ENCODE data around the gene KCNN1. TPM values are rescaled to one million over a fixed set of nuclear protein-coding genes. Genes with fewer than 3 reads are reported as not detected.

KCNN1 gene
- total and polyA plus RNA-seq, 10 donors: 0.03 to 0.10 (median 0.04) TPM; not detected in 7

DNA sequence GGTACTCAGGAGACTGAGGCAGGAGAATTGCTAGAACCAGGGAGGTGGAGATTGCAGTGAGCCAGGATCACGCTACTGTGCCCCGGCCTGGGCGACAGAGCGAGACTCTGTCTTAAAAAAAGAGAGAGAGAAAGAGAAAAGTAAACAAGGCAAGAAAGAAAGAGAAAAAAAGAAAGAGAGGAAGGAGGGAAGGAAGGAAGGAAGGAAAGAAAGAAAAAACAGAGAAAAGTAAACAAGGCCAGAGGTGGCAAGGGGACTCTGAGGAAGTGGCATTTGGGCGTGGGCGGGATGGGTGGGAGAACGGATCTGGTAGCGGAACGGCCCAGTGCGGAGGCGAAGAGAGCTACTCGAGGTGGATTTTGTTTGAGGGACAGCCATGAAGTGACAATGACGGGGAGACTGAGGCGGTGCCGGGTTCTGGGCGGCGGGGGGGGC, 33.6 kb downstream of the KCNN1 start:
- no peak for DNase-seq
- Histone ChIP-seq H3K36me3 (peaks cover 0 to 20% (median 0%) of the 10 kb centered on the region in 6 donors), H3K27me3 (replicated peaks in 1 of 7) (no peaks in the 10 kb centered on the region), H3K4me3 (peak overlapping the region in 7 of 8 donors; percentile 66 to 94 (median 77)), H3K27ac (peak overlapping the region; percentile 87 to 98 (median 94)), H3K9me3 (no peaks in the 10 kb centered on the region), H3K4me1 (peaks cover 16 to 68% (median 45%) of the 10 kb centered on the region in 6 donors)
- intact Hi-C loops (cut with DNase I; ENCODE audit: low total_unique reads): no loop called here
- WGBS, 5 donors: 14 to 18% (median 15%) methylated on average over 15 to 17 of the region's 17 CpGs
- TF ChIP-seq, protein P1, sequence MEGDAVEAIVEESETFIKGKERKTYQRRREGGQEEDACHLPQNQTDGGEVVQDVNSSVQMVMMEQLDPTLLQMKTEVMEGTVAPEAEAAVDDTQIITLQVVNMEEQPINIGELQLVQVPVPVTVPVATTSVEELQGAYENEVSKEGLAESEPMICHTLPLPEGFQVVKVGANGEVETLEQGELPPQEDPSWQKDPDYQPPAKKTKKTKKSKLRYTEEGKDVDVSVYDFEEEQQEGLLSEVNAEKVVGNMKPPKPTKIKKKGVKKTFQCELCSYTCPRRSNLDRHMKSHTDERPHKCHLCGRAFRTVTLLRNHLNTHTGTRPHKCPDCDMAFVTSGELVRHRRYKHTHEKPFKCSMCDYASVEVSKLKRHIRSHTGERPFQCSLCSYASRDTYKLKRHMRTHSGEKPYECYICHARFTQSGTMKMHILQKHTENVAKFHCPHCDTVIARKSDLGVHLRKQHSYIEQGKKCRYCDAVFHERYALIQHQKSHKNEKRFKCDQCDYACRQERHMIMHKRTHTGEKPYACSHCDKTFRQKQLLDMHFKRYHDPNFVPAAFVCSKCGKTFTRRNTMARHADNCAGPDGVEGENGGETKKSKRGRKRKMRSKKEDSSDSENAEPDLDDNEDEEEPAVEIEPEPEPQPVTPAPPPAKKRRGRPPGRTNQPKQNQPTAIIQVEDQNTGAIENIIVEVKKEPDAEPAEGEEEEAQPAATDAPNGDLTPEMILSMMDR (IDR thresholded peaks at IDR 0.05 in 8 of 11, conservative IDR thresholded peaks at IDR 0.05 in 3 of 11): no peak
- TF ChIP-seq POLR2A (IDR thresholded peaks at IDR 0.05): no peak
- TF ChIP-seq POLR2AphosphoS5 (IDR thresholded peaks at IDR 0.05): no peak

DNA sequence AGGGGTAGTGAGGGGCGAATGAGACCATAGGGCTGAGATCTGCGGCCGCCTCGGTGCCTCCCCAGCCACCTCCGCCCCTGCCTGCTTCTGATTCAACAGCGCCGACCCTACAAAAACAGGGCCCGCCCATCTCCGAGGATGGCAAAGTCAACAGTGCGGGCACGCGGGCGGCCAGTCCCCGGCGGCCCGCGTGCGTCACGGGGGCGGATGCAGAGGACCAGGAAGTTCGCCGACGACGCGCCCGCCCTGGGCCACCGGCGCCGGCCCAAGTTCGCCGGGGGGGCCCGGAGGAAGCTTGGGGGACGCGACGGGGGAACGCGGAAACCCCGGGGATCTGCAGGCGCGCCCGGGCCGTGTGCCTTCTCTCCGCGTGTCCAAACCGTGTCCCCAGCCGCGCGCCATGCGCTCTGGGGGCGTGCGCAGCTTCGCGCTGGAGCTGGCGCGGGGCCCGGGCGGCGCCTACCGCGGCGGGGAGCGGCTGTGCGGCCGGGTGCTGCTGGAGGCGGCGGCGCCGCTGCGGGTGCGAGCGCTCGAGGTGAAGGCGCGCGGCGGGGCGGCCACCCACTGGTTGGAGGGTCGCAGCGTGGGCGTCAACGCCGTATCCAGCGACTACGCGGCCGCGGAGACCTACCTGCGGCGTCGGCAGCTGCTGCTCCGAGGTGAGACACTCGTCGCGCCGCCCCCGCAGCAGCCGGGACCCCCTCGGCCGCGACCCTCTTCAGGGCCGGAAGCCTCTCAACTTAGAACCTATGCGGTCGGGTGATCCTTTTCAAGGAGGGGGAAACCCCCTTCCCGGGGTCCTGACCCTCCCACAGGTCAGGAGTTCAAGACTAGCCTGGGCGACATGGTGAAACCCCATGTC, 34.2 kb downstream of the KCNN1 start:
- 0 to 1% (median 0%) methylated on average over 32 to 105 of the region's 105 CpGs for WGBS, 5 donors
- Histone ChIP-seq H3K4me3 (peak overlapping the region; percentile 62 to 94 (median 76)), H3K27me3 (replicated peaks in 1 of 7) (no peaks in the 10 kb centered on the region), H3K27ac (peak overlapping the region; percentile 87 to 98 (median 94)), H3K9me3 (no peaks in the 10 kb centered on the region), H3K36me3 (peaks cover 0 to 27% (median 0%) of the 10 kb centered on the region in 6 donors), H3K4me1 (peaks cover 16 to 68% (median 45%) of the 10 kb centered on the region in 6 donors)
- intact Hi-C loops (cut with DNase I; ENCODE audit: low total_unique reads): no loop called here
- TF ChIP-seq, protein P1 (IDR thresholded peaks at IDR 0.05 in 8 of 11, conservative IDR thresholded peaks at IDR 0.05 in 3 of 11): peak in 2 of 11 experiments; percentile 20 to 24
- peak; percentile 88 to 93 (median 92) for TF ChIP-seq POLR2AphosphoS5 (IDR thresholded peaks at IDR 0.05)
- TF ChIP-seq POLR2A (IDR thresholded peaks at IDR 0.05): peak in 2 of 3 donors; percentile 5 to 65
- DNase-seq: peak; percentile 99

DNA sequence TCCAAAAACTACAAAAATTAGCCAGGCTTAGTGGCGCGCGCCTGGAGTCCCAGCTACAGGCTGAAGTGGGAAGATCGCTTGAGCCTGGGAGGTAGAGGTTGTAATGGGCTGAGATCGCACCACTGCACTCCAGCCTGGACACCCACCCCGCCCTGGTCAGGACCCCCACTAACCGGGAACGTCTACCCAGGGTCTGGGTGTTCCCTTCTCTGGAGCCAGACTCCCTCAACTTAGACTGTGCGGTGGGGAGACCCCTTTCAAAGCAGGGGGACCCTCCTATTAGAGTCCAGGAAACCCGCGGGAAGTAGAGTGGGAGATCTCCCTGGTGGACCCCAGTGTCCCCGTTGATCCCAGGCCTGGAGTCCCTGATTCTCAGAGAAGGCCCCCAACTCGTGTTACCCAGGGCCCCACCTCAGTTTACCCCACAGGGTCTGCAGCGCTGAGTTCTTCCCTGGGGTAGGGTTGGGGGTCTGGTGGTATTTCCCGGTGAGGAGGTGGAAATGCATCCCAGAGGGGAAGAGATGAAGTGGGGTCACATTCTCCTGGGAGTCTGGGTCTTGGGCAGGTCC, 35.0 kb downstream of the KCNN1 start:
- peak overlapping the region; percentile 62 to 94 (median 76) for H3K4me3 ChIP-seq
- peak overlapping the region; percentile 87 to 98 (median 94) for H3K27ac ChIP-seq
- peaks cover 22 to 70% (median 45%) of the 10 kb centered on the region in 6 donors for H3K4me1 ChIP-seq
- no peaks in the 10 kb centered on the region for H3K27me3 ChIP-seq (replicated peaks in 1 of 7)
- no peak for DNase-seq
- WGBS, 5 donors: 2 to 25% (median 15%) methylated on average over 7 to 15 of the region's 15 CpGs
- TF ChIP-seq POLR2AphosphoS5 (IDR thresholded peaks at IDR 0.05): no peak
- TF ChIP-seq, protein P1 (IDR thresholded peaks at IDR 0.05 in 8 of 11, conservative IDR thresholded peaks at IDR 0.05 in 3 of 11): no peak
- no peak for TF ChIP-seq POLR2A (IDR thresholded peaks at IDR 0.05)
- intact Hi-C loops (cut with DNase I; ENCODE audit: low total_unique reads): no loop called here
- H3K36me3 ChIP-seq: peaks cover 0 to 33% (median 0%) of the 10 kb centered on the region in 6 donors
- H3K9me3 ChIP-seq: no peaks in the 10 kb centered on the region

All from spleen (tissue), 11 donors.